ENCODE results near the gene ELP5.
A peak's percentile ranks its signal among the peaks of the same experiment; 100 is the strongest.
"Not testable (repeated sequence)": the region's sequence is repeated elsewhere in the genome, so short reads cannot be mapped to it uniquely, and the experiment has no call there.

The ELP5 gene

GRCh38 chr17:7237761-7238419, 14.1 kb upstream of the ELP5 start:
- no peak for DNase-seq

GRCh38 chr17:7238420-7239090, 13.5 kb upstream of the ELP5 start:
- DNase-seq, result no peak

- peak; percentile 97 for DNase-seq
These were observed 12.7 kb upstream of the ELP5 start, which contains the start of gene PHF23 for GRCh38 chr17:7239091-7240027. TSS of gene PHF23 (minus strand) at chr17:7239457. CDS start at chr17:7239279, 178 bp downstream.

GRCh38 chr17:7240375-7240774, 11.6 kb upstream of the ELP5 start:
- DNase-seq, result no peak

DNA sequence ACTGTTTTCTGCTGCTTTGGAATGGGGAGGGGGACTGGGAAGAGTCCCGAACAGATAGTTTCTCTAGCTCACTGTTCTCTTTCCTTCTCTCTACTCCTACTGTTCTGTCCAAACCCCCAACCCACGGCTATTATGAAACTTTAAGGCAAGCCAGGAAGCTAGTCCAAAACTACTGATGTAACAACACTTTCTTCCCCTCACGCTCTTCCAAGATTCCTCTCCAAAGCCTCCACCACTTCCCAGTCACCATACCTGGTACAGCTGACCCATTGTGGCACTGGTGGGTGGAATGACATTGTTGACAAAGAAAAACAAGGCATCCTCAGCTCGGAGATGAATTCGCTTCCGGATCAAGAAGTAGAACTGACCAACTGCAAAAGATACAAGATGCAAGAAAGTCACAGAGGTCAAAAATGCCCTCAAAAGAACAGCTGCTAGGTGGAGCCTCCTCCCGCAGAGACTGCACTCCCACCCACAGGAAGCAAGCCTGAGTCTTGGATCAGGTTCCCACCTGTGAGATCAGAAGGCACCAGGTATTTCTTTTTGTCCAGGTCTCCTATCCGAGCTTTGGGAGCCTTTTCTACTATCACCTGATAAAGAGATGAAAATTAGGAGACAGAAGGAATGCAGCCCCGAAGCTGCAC, 10.8 kb upstream of the ELP5 start:
- no peak for DNase-seq

GRCh38 chr17:7241783-7242716, 10.0 kb upstream of the ELP5 start, which contains the start of gene GABARAP:
TSS of gene GABARAP (minus strand) at chr17:7242449. CDS start at chr17:7242330, 119 bp downstream.
- DNase-seq, result peak; percentile 75

GRCh38 chr17:7242717-7243452, 9.1 kb upstream of the ELP5 start:
- DNase-seq, result peak; percentile 73

GRCh38 chr17:7243453-7243729, 8.6 kb upstream of the ELP5 start:
- no peak for DNase-seq

DNA sequence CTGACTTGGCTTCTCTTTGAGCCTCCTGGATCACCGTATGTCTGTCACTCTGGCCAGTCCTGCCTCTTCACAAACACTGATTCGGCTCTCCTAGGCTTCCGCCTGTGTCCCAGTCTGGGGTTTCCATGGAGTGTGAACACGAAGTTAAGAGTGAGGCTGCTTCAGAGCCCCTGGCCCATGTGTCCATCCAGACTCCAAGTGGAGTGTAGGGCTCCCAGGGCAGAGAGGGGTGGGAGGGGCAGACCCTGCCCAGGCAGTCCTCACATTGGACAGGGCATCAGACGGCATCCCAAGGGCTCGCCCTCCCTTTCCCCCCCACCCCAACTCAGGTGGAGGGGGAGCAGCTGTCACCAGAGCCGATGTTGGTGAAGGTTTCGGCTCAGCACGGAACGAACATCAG, 8.2 kb upstream of the ELP5 start:
- not testable (repeated sequence) for DNase-seq

DNA sequence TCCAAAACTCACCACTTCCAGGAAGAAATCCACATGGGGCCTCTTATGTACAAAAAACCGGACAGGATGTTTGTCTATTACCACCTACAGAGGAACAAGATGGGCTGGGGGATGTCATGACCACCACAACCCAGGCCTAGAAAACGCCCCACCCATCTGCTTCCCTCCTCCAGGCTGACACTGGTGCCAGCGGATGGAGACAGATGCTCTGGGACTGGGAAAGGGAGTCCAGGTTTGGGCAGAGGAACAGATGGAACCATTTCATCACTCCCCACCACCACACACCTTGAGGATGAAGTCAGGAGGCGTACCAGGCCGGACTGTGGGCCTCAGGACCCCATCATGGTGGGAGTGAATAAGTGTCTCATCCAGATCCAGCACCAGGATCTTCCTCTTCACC, 5.2 kb upstream of the ELP5 start:
- DNase-seq, result no peak

- no peak for DNase-seq
These were observed 3.2 kb upstream of the ELP5 start for GRCh38 chr17:7248796-7249195.

DNA sequence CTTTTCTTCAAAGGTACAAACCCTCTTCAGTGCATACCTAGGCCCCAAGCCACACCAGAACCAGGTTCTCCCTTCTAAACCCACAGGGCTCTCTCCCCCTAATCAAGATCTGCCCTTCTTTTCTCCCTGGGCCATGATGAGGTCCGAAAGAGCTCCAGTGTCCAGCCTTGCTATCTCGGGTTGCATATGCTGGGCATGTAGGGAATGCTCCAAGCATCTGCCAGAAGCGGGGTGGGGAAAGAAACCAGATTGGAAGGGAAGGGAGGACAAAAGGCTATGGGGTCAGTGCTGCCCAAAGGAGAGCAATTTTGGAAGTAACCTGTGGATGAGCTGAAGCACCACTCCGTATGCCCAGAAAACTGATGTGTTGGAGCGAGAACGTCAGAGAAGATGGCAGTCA, 2.8 kb upstream of the ELP5 start:
- DNase-seq, result no peak

DNA sequence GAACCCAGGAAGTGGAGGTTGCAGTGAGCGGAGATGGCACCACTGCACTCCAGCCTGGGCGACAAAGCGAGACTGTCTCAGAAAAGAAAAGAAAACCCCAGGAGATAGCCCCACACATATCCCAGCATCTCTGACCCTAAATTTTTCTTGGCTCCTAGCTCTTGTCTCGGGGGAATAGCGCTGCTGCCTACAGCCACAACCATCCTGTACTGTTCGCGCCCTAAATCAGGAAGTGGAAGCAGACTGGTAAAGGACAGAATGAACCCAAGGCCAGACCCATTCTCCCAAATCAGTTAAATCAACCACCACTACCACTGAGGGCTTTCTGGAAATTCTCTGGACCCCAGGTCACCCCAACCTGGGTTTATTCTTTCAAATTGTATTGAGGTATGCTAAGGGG, 2.2 kb upstream of the ELP5 start:
- no peak for DNase-seq

- DNase-seq, result no peak
These were observed 1.1 kb upstream of the ELP5 start for GRCh38 chr17:7250695-7251627.

DNA sequence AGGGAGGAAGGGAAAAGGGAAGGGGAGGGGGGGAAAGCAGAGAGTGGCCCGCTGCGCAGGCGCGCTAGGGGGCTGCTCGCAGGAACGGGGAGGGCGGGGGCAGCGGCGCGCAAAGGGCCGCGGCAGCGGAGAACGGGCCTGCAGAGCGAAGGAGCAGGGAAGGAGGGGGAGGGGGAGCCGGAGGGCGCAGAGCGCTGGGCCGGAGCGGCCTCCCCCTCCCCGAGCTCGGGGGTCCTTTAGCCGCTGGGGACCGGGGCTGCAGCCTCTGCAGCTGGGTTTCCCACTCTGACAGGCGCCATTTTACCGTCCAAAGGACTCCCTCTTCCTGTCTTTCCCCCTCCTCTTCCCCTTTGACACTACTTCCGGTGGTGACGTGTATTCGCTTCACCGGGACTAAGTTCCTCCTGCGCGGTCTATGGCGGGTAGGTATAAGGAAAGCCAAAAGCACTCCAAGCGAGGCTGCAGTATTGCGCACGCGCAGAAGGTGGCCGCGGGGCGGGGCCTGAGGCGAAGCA, 297 bp upstream of the ELP5 start, which contains the start of gene CTDNEP1:
Gene CTDNEP1 (minus strand): TSS at position 74 of the 515 bp plus-strand sequence. CDS start 438 bp downstream, outside the sequence.
- peak; percentile 93 for DNase-seq

DNA sequence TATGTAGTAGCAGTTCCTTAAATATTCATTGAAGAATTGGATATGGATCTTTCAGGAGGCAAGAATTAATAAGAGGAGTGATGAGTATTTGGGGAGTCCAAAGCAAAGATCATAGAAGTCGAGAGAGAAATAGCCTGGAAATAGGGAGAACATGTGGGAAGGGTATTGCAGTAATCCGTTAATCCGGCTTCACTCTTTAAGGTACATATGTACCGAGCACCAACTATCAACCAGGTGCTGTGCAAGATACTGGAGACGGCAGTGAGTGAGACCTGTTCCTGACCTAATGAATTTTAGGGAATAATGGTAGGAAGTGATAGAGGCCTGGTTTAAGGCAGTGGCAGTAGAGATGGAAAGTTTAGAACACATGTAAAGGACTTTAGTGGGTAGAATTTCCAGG, 1.1 kb downstream of the ELP5 start:
- no peak for DNase-seq

- DNase-seq, result no peak
These were observed 2.5 kb downstream of the ELP5 start for GRCh38 chr17:7254511-7254910.

DNA sequence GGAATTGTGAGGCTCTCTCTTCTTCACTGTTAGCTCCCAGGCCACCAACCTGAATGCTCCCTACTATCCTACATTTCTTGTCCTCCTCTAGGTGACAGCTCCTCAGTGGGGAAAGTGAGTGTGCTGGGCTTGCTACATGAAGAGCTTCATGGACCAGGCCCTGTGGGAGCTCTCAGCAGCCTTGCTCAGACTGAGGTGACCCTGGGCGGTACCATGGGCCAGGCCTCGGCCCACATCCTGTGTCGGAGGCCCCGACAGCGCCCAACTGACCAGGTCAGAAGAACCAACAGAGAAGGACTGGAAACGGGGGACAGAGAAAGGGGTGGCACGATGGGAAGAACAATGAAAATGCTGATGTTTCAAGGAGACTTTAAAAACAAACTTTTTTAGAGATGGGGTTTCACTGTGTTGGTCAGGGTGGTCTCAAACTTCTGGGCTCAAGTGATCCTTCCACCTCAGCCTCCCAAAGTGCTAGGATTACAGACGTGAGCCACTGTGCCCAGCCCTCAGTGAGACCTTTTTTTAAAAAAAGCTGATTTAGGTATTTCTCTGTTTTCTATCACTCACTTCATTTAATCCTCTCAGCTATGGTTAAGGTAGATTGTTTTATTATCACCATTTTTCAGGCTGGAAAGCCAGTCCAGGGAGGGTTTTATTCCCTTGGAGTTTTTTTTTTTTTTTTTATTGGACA, 4.9 kb downstream of the ELP5 start:
- DNase-seq, result no peak

Data from GOT3 (cell line).